Stimulated activated CD8-positive, alpha-beta memory T cell treated with anti-CD3 and anti-CD28 coated beads, Interleukin-12 subunit alpha, Interleukin-12 subunit beta, amount 100 ng/mL, for 24 hours (primary cell): ENCODE results near the gene KIR3DL1.
"Not testable (repeated sequence)": the region's sequence is repeated elsewhere in the genome, so short reads cannot be mapped to it uniquely, and the experiment has no call there.

Experiments
- DNase-seq: peaks from one replicate; pipeline ENCODE4 v3.0.0-alpha.2; 2020; ENCODE audit errors: extremely low read depth

KIR3DL1 gene

DNA sequence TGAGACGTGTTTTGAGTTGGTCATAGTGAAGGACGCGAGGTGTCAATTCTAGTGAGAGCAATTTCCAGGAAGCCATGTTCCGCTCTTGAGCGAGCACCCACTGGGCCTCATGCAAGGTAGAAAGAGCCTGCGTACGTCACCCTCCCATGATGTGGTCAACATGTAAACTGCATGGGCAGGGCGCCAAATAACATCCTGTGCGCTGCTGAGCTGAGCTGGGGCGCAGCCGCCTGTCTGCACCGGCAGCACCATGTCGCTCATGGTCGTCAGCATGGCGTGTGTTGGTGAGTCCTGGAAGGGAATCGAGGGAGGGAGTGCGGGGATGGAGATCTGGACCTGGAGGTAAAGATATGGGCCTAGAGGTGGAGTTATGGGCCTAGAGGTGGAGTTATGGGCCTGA is at the start of gene KIR3DL1:
Gene KIR3DL1, plus strand, starts transcription at position 218 of the 400 bp plus-strand sequence.
- not testable (repeated sequence) for DNase-seq

DNA sequence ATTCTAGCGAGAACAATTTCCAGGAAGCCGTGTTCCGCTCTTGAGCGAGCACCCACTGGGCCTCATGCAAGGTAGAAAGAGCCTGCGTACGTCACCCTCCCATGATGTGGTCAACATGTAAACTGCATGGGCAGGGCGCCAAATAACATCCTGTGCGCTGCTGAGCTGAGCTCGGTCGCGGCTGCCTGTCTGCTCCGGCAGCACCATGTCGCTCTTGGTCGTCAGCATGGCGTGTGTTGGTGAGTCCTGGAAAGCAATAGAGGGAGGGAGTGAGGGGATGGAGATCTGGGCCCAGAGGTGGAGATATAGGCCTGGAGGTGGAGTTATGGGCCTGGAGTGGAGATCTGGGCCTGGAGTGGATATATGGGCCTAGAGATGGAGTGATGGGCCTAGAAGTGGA is 46.6 kb upstream of the KIR3DL1 start, which contains the start of gene KIR2DL1:
Gene KIR2DL1, plus strand, starts transcription at position 148 of the 400 bp plus-strand sequence. Its CDS starts 58 bp downstream, at position 206.
- DNase-seq: not testable (repeated sequence)

DNA sequence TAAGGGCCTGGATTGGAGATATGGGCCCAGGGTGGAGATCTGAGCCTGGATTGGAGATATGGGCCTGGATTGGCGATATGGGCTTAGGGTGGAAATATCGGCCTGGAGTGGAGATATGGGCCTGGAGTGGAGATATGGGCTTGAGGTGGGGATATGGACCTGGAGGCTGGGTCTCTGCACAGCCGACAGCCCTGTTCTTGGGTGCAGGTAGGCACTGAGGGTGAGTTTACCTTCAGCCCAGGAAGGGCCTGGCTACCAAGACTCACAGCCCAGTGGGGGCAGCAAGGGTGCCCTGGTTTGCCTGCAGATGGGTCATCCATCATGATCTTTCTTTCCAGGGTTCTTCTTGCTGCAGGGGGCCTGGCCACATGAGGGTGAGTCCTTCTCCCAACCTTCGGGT is 45.8 kb upstream of the KIR3DL1 start:
- not testable (repeated sequence) for DNase-seq

DNA sequence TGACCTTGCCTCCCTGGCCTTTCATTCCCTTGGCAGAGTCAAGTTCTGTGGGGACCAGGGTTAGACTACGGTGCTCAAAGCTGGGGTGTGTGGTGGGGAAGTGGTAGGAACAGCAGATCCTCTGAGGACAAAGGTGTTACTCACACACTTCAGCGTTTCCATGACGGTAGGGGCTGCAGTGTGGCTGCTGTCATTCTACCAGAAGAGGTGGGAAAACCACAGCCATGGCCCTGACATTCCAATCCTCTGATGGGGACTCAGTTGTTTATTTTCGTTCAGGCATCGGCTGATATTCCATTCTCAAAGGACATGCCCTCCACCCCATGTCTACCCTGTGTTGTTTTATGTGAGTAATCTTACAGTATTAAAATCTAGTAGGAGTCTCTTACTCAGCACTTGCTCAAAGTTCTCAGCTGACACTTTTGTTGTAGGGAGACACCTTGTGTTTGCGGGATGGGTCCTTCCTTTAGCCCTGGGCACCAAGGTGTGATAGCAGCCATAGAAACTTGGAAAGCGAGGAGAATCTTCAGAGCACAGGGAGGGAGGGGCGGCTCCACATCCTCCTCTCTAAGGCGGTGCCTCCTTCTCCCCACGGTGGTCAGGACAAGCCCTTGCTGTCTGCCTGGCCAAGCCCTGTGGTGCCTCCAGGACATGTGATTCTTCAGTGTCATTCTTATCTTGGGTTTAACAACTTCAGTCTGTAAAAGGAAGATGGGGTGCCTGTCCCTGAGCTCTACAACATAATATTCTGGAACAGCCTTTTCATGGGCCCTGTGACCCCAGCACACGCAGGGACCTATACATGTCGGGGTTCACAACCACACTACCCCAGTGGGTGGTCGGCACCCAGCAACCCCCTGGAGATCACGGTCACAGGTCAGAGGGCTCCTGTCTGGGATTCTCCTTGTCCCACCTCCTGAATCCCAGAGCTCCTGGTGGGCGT is 45.0 kb upstream of the KIR3DL1 start:
- not testable (repeated sequence) for DNase-seq

DNA sequence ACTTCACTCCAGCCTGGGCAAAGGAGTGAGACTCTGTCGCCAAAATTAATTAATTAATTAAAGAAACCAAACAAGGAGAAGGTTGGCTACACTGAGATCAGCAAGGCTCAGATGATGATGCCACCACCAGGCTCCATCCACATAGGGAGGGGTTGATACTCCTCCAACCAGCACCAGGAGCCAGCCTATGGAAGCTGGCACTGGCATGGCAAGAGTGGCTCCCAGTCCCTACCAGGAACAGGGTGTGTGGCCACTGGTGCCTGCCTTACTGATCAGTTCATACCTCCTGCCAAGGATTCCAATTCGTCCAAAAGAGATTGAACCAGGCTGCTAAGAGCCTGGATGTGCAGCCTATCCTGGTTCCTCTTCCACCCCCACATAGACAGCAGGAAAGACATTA is 43.6 kb upstream of the KIR3DL1 start:
- not testable (repeated sequence) for DNase-seq

DNA sequence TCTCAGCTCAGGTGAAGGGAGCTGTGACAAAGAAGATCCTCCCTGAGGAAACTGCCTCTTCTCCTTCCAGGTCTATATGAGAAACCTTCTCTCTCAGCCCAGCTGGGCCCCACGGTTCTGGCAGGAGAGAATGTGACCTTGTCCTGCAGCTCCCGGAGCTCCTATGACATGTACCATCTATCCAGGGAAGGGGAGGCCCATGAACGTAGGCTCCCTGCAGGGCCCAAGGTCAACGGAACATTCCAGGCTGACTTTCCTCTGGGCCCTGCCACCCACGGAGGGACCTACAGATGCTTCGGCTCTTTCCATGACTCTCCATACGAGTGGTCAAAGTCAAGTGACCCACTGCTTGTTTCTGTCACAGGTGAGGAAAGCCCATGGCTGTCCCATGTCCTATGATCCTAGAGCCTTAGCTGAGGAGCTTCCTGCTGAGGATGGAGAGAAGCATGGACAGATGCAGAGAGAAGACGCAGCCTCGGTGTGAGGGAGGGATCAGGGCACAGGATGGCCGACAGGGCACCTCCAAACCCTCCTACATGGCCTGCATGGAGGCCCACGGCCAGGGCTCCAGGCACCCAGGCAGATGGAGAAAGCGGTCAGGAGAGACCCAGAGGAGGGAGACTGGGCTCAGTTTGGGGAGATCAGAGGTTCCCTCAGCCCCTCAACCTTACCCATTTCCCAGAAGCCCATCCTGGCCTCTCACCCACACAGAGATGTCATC is 41.0 kb upstream of the KIR3DL1 start:
- DNase-seq: not testable (repeated sequence)

DNA sequence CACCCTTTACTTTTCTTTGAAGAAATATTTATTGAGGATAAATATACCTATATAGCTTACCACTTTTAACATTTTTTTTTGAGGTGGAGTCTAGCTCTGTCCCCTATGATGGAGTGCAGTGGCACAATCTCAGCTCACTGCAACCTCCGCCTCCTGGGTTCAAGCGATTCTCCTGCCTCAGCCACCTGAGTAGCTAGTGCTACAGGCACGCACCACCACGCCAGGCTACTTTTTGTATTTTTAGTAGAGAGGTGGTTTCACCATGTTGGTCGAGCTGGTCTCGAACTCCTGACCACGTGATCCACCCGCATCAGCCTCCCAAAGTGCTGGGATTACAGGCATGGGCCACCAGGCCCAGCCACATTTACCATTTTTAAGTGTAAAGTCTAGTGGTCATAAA is 40.4 kb upstream of the KIR3DL1 start:
- not testable (repeated sequence) for DNase-seq

DNA sequence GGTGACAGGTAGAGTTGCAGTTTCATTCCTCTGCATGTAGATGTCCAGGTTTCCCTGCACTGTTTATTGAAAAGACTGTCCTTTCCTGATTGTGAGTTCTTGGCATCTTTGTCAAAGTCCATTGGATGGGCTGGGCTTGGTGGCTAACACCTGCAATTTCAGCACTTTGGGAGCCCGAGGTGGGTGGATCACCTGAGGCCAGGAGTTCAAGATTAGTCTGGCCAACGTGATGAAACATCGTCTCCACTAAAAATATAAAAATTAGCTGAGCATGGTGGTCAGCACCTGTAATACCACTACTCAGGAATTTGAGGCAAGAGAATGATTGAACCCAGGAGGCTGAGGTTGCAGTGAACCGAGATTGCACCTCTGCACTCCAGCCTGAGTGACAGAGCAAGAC is 38.4 kb upstream of the KIR3DL1 start:
- not testable (repeated sequence) for DNase-seq

DNA sequence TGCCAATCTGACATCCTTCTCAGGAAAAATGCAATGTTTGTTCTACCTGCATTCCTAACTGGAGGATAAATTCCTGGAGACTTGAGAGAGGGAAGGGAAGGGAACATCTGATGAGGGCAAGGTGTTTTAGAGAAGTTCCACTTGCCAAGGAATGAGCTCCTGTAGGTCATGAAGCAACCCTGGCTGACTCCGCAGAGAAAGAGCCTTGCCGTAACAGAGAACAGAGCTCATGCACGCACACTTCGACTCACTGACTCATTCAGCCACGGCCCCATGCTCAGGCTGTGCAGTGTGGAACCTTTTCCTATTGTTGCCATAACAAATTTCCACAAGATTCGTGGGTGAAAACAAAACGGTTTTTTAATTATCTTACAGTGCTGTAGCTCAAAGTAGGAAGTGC is 37.4 kb upstream of the KIR3DL1 start:
- DNase-seq: not testable (repeated sequence)

DNA sequence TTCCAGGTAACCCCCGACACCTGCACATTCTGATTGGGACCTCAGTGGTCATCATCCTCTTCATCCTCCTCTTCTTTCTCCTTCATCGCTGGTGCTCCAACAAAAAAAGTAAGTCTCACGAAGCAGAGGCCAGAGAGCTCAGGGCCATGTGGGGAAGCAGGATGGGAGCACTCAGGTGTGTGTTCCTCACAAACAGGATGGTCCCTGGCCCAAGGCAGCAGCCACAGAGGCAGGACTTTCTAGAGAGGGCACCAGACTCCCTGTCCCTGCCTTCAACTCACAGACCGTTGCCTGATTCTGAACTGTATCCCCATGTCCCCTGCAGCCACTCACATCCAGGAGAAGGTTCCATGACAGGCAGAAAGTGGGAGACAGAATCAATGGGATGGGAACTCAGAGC is 33.4 kb upstream of the KIR3DL1 start:
- DNase-seq: not testable (repeated sequence)

DNA sequence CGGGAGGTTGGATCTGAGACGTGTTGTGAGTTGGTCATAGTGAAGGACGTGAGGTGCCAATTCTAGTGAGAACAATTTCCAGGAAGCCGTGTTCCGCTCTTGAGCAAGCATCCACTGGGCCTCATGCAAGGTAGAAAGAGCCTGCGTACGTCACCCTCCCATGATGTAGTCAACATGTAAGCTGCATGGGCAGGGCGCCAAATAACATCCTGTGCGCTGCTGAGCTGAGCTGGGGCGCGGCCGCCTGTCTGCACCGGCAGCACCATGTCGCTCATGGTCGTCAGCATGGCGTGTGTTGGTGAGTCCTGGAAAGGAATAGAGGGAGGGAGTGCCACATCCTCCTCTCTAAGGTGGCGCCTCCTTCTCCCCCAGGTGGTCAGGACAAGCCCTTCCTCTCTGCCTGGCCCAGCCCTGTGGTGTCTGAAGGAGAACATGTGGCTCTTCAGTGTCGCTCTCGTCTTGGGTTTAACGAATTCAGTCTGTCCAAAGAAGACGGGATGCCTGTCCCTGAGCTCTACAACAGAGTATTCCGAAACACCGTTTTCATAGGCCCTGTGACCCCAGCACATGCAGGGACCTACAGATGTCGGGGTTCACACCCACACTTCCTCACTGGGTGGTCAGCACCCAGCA is 30.1 kb upstream of the KIR3DL1 start:
- not testable (repeated sequence) for DNase-seq

DNA sequence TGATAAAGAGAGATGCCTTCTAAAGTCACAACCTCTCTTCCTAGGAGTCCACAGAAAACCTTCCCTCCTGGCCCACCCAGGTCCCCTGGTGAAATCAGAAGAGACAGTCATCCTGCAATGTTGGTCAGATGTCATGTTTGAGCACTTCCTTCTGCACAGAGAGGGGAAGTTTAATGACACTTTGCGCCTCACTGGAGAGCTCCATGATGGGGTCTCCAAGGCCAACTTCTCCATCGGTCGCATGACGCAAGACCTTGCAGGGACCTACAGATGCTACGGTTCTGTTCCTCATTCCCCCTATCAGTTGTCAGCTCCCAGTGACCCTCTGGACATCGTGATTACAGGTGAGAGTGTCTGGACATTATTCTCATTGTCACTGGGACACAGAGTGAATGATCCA is 28.1 kb upstream of the KIR3DL1 start:
- DNase-seq: not testable (repeated sequence)

DNA sequence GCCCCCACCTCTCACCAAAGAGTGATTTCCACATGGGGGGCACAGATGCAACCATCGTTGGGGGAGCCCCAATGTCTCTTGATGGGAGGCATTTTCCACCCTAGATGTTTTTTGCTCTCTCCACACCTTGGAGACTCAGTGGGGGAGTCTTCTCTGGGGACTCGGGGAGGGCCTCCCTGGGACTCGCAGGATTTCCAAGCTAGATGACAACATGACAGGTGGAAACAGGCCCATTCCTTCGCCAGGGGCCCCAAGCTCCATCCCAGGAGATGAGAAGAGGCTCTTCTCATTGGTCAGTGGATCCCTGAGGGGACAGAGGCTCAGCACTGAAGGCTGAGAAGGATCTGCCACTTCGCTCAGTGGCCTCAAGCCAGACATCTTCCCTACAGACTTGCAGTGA is 25.6 kb upstream of the KIR3DL1 start:
- DNase-seq: no peak

DNA sequence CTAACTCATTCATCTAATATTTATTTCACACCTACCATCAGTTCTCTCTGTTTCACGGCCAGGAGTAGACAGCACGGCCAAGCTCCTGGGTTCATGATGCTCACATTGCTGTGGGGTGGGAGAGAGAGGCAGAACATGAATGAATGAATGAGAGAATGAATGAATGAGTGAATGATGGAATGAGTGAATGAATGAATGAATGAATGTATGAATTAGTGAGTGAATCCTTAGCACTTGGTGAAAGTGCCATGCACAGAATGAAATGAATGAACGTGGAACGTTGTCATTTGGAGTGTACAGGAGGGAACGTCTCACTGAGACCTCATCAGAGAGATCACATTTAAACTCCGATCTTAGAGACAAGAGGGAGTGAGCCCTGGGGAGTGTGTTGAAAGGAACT is 24.8 kb upstream of the KIR3DL1 start:
- DNase-seq: no peak

DNA sequence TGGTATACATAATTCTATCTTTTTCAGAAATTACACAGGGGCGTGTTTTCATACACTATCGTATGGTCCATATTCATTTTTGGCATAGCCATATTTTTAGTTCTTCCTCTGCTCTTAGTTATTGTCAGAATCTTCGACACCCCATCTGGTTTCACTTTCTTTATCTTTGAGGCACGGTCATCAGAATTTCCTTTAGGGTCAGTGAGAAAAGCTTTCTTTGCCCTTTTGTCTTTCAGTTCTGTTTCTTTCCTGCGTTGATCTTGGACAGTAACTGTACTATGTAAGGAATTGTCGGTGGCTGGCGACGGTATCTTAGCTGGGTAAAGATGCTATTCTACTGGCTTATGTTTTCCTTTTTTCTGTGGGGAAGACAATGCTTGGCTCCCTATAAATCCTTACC is 23.5 kb upstream of the KIR3DL1 start:
- no peak for DNase-seq

DNA sequence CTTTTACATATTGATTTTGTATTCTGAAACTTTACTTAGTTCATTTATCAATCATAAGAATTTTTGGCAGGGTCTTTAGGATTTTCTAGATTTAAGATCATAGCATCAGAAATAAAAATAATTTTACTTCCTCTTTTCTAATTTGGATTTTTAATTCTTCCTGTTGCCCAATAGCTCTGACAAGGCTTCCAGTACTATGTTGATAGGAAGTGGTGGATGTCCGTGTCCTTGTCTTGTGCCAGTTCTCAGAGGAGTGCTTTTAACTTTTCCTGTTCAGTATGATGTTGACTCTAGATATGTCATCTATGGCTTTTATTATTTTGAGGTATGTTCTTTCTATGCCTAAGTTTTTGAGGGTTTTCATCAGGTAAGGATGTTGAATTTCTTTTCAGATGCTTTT is 20.5 kb upstream of the KIR3DL1 start:
- no peak for DNase-seq

DNA sequence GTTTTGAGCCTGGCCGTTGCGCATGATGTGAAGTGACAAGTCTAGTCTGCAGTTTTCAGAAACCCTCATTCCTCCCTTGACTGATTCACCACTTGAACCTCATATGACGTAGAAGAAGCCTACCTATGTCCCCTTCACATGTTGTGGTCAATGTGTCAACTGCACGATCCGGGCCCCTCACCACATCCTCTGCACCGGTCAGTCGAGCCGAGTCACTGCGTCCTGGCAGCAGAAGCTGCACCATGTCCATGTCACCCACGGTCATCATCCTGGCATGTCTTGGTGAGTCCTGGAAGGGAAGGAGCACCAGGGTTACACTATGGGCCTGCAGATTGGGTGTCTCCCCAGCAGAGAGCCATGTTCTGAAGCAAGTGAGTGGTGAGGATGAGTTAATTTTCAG is 12.9 kb upstream of the KIR3DL1 start, which contains the start of gene KIR2DL4:
Gene KIR2DL4, plus strand, starts transcription at position 201 of the 400 bp plus-strand sequence. Its CDS starts 42 bp downstream, at position 243.
- DNase-seq: no peak

DNA sequence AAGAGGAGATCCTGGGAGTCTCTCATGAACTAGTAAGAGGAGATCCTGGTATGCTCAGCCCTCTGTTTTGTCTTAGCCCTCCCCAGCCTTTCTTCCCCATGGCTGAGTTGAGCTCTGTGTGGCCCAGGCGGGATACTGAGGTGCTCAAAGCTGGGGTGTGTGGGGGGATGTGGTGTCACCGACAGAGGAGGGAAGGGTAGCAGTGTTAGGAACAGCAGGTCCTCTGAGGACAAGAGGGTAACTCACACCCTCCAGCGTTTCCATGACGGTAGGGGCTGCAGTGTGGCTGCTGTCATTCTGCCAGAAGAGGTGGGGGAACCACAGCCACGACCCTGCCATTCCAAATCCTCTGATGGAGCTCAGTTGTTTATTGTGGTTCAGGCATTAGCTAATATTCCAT is 12.2 kb upstream of the KIR3DL1 start:
- no peak for DNase-seq

DNA sequence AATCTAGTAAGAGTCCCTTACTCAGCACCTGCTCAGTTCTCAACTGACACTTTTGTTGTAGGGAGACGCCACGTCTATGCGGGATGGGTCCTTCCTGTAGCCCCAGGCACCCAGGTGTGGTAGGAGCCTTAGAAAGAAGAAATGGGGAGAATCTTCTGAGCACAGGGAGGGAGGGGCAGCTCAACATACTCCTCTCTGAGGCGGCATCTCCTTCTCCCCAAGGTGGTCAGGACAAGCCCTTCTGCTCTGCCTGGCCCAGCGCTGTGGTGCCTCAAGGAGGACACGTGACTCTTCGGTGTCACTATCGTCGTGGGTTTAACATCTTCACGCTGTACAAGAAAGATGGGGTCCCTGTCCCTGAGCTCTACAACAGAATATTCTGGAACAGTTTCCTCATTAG is 11.7 kb upstream of the KIR3DL1 start:
- DNase-seq: no peak

DNA sequence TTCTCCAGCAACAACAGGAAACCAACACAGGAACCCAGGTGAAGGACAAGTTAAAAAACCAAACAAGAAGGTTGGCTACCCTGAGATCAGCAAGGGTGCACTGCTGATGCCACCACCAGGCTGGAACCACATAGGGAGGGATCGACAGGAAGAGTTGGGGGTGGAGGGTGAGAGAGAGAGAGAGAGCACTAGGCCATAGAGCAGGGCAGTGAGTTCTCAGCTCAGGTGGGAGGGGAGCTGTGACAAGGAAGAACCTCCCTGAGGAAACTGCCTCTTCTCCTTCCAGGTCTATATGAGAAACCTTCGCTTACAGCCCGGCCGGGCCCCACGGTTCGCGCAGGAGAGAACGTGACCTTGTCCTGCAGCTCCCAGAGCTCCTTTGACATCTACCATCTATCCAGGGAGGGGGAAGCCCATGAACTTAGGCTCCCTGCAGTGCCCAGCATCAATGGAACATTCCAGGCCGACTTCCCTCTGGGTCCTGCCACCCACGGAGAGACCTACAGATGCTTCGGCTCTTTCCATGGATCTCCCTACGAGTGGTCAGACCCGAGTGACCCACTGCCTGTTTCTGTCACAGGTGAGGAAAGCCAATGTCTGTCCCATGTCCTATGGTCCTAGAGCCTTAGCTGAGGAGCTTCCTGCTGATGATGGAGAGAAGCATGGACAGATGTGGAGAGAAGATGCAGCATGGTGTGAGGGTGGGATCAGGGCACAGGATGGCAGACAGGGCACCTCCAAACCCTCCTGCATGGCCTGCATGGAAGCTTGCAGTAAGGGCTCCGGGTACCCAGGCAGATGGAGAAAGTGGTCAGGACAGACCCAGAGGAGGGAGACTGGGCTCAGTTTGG is 10.4 kb upstream of the KIR3DL1 start:
- no peak for DNase-seq

DNA sequence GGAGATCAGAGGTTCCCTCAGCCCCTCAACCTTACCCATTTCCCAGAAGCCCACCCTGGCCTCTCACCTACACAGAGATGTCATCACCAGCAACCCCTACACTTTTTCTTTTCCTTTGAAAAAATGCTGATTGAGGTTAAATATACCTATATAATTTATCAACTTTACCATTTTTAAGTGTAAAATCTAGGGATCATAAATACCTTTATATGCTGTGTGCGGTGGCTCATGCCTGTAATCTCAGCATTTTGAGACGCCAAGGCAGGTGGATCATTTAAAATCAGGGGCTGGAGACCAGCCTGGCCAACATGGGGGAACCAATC is 9.8 kb upstream of the KIR3DL1 start:
- no peak for DNase-seq
